Fibroblast of skin of right biceps (primary cell): ENCODE measurements around the gene CTNND2.

Source experiments
- DNase-seq: peaks from one replicate; pipeline ENCODE4 v3.0.0-alpha.2; 2013

CTNND2 gene

GRCh38 chr5:11239261-11240015, 664.8 kb downstream of the CTNND2 start:
- no peak for DNase-seq

GRCh38 chr5:11234501-11234911, 669.7 kb downstream of the CTNND2 start:
- no peak for DNase-seq

GRCh38 chr5:11230890-11231289, 673.4 kb downstream of the CTNND2 start:
- no peak for DNase-seq

- DNase-seq, result no peak
These were observed 677.2 kb downstream of the CTNND2 start for GRCh38 chr5:11227064-11227463.

- DNase-seq, result no peak
These were observed 679.6 kb downstream of the CTNND2 start for GRCh38 chr5:11224436-11225187.

GRCh38 chr5:11222169-11222568, 682.1 kb downstream of the CTNND2 start:
- DNase-seq, result no peak

- no peak for DNase-seq
These were observed 689.2 kb downstream of the CTNND2 start for GRCh38 chr5:11214864-11215644.

- no peak for DNase-seq
These were observed 691.5 kb downstream of the CTNND2 start for GRCh38 chr5:11212706-11213105.

- no peak for DNase-seq
These were observed 706.5 kb downstream of the CTNND2 start for GRCh38 chr5:11197726-11198125.

- DNase-seq, result no peak
These were observed 712.6 kb downstream of the CTNND2 start for GRCh38 chr5:11191673-11192072.

GRCh38 chr5:11182441-11183080, 721.7 kb downstream of the CTNND2 start:
- peak; percentile 40 for DNase-seq

- no peak for DNase-seq
These were observed 722.3 kb downstream of the CTNND2 start for GRCh38 chr5:11181940-11182339.

GRCh38 chr5:11180890-11181289, 723.4 kb downstream of the CTNND2 start:
- no peak for DNase-seq

GRCh38 chr5:11177999-11178711, 726.1 kb downstream of the CTNND2 start:
- no peak for DNase-seq

GRCh38 chr5:11174591-11174990, 729.7 kb downstream of the CTNND2 start:
- no peak for DNase-seq

- DNase-seq, result no peak
These were observed 731.8 kb downstream of the CTNND2 start for GRCh38 chr5:11172484-11172883.

GRCh38 chr5:11171236-11171635, 733.0 kb downstream of the CTNND2 start:
- DNase-seq, result no peak

GRCh38 chr5:11166923-11167322, 737.3 kb downstream of the CTNND2 start:
- no peak for DNase-seq

GRCh38 chr5:11164531-11165294, 739.5 kb downstream of the CTNND2 start:
- DNase-seq, result no peak

GRCh38 chr5:11157132-11157531, 747.1 kb downstream of the CTNND2 start:
- DNase-seq, result no peak

- no peak for DNase-seq
These were observed 750.4 kb downstream of the CTNND2 start for GRCh38 chr5:11153670-11154382.
